ENCODE results near the gene TMEM209. TPM values are rescaled to one million over a fixed set of nuclear protein-coding genes. Genes with fewer than 3 reads are reported as not detected.

Gene TMEM209
- total RNA-seq, 1 experiment from 2014 or later = 46.7 TPM

DNA sequence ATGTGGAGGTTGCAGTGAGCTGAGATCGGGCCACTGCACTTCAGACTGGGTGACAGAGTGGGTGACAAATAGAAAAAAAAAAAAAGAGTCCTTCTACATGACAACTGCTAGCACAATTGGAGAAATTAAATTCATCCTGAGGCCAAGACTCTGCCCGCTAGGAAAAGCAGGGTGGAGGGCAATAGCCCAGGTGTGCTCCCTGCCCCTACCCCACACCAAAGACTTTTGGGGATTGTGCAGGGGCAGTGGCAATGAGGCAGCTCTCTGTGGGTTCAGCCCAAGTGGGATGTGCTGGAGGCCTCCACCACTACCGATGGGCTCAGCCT is 61.3 kb downstream of the TMEM209 start:
- DNase-seq (ENCODE audit: low read depth) = no peak

GRCh38 chr7:130143334-130143732 is 61.9 kb downstream of the TMEM209 start:
- no peak for DNase-seq (ENCODE audit: low read depth)

- no peak for DNase-seq (ENCODE audit: low read depth)
These were observed 62.4 kb downstream of the TMEM209 start for GRCh38 chr7:130142654-130143333.

GRCh38 chr7:130141884-130142653 is 63.1 kb downstream of the TMEM209 start:
- no peak for DNase-seq (ENCODE audit: low read depth)

DNA sequence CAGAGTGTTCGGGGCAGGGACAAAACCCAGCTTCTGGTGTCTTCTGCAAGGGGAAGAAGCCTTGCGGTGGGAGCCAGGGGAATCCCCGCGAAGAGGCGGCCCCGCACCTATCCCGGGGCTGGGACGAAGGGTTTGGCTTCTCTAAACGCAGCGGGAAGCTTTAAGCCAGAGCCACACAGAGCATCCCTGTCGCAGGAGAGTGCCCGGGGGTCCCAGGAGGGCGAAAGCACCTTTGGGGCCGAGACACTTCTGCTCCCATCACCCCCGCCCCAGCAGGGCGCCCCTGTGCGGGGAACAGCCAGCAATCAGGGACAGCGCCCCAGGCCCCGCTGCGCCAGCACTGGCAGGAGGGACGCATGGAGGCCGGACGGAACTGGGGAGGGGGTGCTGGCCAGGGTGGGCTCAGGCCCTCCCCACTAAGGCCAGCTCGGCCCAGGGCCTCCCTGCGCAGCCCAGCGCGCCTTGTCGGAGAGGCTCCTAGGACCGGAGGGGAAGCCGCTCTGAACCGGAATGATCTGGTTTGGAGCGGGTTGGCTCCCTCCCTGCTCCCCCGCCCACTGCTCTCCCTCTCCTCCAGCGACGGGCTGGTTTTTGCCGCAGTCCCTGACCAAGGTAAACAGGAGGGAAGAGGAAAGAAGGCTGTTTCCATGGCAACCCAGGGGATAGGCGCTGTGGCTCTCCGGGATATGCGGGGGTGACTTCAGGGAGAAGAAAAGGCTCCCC is 63.9 kb downstream of the TMEM209 start:
- DNase-seq (ENCODE audit: low read depth) = no peak

- DNase-seq (ENCODE audit: low read depth) = no peak
These were observed 64.5 kb downstream of the TMEM209 start for GRCh38 chr7:130140551-130141160.

DNA sequence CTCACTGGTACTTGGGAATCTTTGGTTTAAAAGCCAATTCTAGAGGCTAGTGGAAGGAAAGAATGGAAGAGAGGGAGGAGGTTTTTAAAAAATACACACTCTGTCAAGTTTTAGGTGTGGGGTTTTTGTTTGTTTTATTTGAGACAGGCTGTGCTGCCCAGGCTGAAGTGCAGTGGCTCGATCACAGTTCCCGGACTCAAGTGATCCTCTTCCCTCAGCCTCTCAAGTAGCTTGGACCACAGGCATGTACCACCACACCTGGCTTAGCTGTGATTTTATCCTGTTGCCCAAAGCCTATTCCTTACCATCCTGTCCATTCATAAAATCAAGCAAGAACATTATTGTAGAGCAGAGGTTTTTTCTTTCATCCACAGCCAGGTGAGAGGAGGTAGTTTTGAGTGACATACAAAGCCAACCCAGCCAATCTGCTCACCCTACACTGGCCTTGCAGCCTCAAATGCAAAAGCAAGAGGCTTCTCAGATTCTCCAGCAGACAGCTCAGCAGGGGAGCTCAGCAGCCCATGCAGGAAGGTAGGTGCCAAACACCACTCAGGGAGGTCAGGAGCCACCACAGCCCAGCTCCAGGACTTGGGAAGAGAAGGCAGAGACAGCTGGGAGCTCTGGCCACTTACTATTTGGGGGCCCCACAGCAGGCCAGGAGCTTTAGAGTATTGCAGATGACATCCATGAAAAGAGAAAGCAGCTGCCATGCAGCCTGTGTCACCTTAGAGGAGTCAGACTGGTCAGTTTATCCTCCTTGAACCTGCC is 65.8 kb downstream of the TMEM209 start:
- DNase-seq (ENCODE audit: low read depth) = no peak

DNA sequence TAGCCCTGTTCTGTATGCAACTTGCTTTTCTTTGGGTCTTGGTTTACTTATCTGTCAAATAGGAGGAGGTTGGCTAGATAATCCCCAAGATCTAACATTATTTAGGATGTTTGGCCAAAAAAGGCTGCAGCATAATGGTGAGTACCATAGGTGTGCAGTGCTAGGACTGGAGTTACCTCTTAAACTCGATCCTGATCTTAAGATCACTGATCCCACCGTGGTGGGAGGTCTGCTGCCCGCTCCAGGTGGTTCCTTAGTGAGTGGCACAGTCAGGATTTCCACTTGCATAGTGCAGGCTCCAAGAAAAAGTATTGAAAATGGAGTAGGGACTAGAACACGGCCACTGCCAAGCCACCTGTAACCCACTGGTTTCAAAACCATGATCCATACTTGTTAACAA is 68.0 kb downstream of the TMEM209 start:
- DNase-seq (ENCODE audit: low read depth) = no peak

DNA sequence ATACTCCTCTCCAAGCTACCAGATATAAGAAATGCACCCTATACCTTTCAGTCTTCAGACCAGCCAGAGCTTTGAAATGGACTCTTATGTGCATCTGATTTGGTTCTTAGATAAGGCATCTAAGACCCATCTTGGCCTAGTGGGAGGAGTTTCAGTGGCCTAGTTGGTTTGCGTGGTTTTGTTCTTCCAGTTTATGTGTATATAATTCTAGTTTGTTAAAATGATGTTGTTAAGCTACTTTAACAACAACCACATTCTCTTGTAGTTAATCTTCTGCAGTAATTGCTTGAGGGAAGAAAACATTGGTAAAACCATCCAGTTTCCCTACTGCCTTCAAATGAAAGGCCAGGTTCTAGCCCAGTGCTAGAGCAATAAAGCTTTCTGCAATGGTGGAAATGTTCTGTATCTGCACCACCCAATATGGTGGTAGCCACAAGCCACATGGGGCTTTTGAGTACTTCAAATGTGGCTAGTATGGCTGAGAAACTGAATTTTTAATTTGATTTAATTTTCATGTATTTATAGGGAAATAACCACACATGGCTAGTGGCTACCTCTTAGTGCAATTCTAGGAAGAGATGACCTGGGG is 68.5 kb downstream of the TMEM209 start:
- DNase-seq (ENCODE audit: low read depth) = no peak

GRCh38 chr7:130135208-130136205 is 69.7 kb downstream of the TMEM209 start:
- peak; percentile 51 for DNase-seq (ENCODE audit: low read depth)

GRCh38 chr7:130134726-130135125 is 70.5 kb downstream of the TMEM209 start:
- no peak for DNase-seq (ENCODE audit: low read depth)

DNA sequence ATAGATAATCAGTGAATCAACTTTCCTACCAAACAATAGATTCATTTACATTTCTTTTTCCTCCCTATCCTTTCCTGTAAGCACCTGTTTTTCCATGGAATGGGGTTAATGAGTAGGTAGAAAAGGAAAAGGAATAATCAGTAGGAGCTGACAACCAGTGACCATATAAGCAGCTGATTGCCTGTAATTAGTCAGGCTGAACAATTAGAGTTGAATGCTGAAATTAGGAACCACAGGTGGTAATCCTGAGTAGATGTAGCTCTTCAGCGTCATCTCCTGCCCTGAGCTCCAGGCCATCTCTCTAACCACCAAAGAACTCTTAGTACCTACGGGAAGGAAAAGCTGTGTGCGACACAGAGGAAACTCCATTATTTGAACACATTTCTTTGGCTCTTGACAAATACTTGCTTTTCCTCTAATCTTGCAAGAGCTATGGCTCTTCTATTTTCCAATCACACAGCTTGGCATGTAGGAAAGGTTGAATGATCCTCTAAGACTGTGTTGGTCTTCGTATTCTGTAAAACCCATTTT is 71.0 kb downstream of the TMEM209 start:
- no peak for DNase-seq (ENCODE audit: low read depth)

- no peak for DNase-seq (ENCODE audit: low read depth)
These were observed 72.0 kb downstream of the TMEM209 start for GRCh38 chr7:130133029-130133782.

- DNase-seq (ENCODE audit: low read depth) = no peak
These were observed 73.0 kb downstream of the TMEM209 start for GRCh38 chr7:130131964-130132875.

DNA sequence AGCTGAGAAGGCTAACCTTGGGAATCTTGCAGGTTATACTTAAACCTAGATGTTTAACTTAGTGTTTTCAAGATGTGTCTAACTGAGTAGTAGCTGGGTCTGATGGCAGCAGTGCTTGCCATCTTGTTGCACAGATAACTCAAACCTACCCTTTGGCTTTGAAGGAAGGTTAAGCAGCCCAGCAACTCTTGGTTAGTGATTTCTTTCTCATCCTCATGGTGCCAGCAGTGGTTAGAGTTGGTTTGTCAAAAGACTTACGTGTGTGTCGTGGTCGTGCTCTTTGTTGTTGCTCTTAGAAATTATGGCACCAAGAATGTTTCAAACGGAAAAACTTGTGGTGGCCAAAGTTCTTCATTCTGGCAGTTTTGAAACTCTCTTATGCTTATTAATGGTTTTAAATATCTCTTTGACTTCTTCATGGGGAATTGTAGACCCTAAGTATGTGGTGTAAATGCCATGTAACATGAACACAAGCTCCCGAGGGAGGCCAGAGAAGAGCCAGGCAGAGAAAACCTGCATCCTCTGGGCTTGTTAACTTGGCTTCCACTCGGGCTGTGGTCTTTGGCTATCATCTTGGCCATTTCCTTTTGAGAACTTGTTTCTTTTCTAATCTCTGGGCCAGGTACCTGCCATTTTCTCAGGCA is 73.9 kb downstream of the TMEM209 start:
- DNase-seq (ENCODE audit: low read depth) = no peak

- DNase-seq (ENCODE audit: low read depth) = no peak
These were observed 76.2 kb downstream of the TMEM209 start for GRCh38 chr7:130129011-130129411.

- no peak for DNase-seq (ENCODE audit: low read depth)
These were observed 77.3 kb downstream of the TMEM209 start for GRCh38 chr7:130127821-130128317.

All from Daoy (cell line).